Measurements from ENCODE around the gene DPAGT1.

- no peak for TF ChIP-seq POLR2A (IDR thresholded peaks at IDR 0.05; ENCODE audit: low read depth)
- TF ChIP-seq, protein P1, sequence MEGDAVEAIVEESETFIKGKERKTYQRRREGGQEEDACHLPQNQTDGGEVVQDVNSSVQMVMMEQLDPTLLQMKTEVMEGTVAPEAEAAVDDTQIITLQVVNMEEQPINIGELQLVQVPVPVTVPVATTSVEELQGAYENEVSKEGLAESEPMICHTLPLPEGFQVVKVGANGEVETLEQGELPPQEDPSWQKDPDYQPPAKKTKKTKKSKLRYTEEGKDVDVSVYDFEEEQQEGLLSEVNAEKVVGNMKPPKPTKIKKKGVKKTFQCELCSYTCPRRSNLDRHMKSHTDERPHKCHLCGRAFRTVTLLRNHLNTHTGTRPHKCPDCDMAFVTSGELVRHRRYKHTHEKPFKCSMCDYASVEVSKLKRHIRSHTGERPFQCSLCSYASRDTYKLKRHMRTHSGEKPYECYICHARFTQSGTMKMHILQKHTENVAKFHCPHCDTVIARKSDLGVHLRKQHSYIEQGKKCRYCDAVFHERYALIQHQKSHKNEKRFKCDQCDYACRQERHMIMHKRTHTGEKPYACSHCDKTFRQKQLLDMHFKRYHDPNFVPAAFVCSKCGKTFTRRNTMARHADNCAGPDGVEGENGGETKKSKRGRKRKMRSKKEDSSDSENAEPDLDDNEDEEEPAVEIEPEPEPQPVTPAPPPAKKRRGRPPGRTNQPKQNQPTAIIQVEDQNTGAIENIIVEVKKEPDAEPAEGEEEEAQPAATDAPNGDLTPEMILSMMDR (IDR thresholded peaks at IDR 0.05) = no peak
These were observed 50.1 kb downstream of the DPAGT1 start for GRCh38 chr11:119051440-119052162.
